PC-9 (cell line): Measurements from ENCODE around the gene PLA2G4D.

Experiments used
- CTCF ChIP-seq: fragments of 200-600 bp; sonication (generic); conservative IDR thresholded peaks from 2 replicates; pipeline ENCODE4 v1.6.1; 2017; ENCODE audit warnings: mixed run types, antibody characterized with exemption, mild to moderate bottlenecking, moderate library complexity
- EZH2 ChIP-seq: fragments of 200-600 bp; sonication (generic); IDR thresholded peaks from 2 replicates; pipeline ENCODE4 v1.8.0; 2017; ENCODE audit warnings: antibody characterized with exemption, low read depth

- TF ChIP-seq CTCF (no peak), EZH2 (no peak)
Observed at GRCh38 chr15:42101861-42102260, 7.5 kb upstream of the PLA2G4D start.
